Prostate gland (tissue), 2 donors: ENCODE results near the gene VOPP1. TPM values are rescaled to one million over a fixed set of nuclear protein-coding genes. Genes with fewer than 3 reads are reported as not detected.
"Not testable (repeated sequence)": the region's sequence is repeated elsewhere in the genome, so short reads cannot be mapped to it uniquely, and the experiment has no call there.

Experiments used
- DNase-seq: peaks from one replicate; pipeline ENCODE4 v3.0.0-alpha.2; 2019; ENCODE audit warnings: low spot score
- H3K27ac ChIP-seq, 2 donors: fragments of 200-600 bp; sonication (generic); 2 replicates each; pipeline ENCODE4 v1.5.1; 2017 to 2019
- H3K27me3 ChIP-seq: fragments of 200-600 bp; sonication (generic); replicated peaks from 2 replicates; pipeline ENCODE4 v1.5.1; 2019; ENCODE audit not compliant: insufficient read depth
- H3K36me3 ChIP-seq, 2 donors: fragments of 200-600 bp; sonication (generic); 1 replicate in 1 of 2; 2 replicates in 1 of 2; pipeline versions ENCODE4 v1.5.1 to v1.8.1; 2017 to 2019
- H3K4me1 ChIP-seq: fragments of 200-600 bp; sonication (generic); replicated peaks from 2 replicates; pipeline ENCODE4 v1.5.1; 2019
- H3K4me3 ChIP-seq, 2 donors: fragments of 200-600 bp; sonication (generic); 2 replicates each; pipeline ENCODE4 v1.5.1; 2017 to 2019
- H3K9me3 ChIP-seq: fragments of 200-600 bp; sonication (generic); 2 replicates; pipeline ENCODE4 v1.5.1; 2017
- CTCF ChIP-seq, 4 experiments: fragments of 200-600 bp in 2 of 4; fragments of 450-650 bp in 2 of 4; sonication (generic) in 2 of 4; IDR thresholded peaks; 1 replicate in 3 of 4; 2 replicates in 1 of 4; pipeline ENCODE4 v1.5.1; 2016 to 2019; ENCODE audit warnings: antibody characterized with exemption in 4 of 4, mild to moderate bottlenecking in 2 of 4, moderate library complexity in 2 of 4
- POLR2A ChIP-seq: fragments of 450-650 bp; IDR thresholded peaks from one replicate; pipeline ENCODE4 v1.6.1; 2016; ENCODE audit warnings: antibody characterized with exemption, mild to moderate bottlenecking
- POLR2AphosphoS5 ChIP-seq: sonication (generic); formaldehyde crosslinking; IDR thresholded peaks from one replicate; pipeline ENCODE4 v1.6.1; 2017; ENCODE audit warnings: antibody characterized with exemption
- WGBS: methylation state at CpG from one replicate; pipeline ENCODE4 v1.1.5; 2018; 5-methylcytosine and 5-hydroxymethylcytosine counted together
- intact Hi-C: fragments of 100-400 bp; cut with DNase I; formaldehyde crosslinking; loops from one replicate; pipeline ENCODE4 v1.14.2; 2022
- total RNA-seq, 2 donors: library from RNA; depleted of rRNA; stranded (reverse); fragments of >200 nt; gene quantifications; one replicate each; pipeline ENCODE4 v1.1.0, GENCODE V29; 2016

Gene VOPP1
- total RNA-seq, 2 donors from 2014 or later, result 29.4 to 46.6 TPM

GRCh38 chr7:55588976-55589604 lies 16.8 kb upstream of the VOPP1 start:
- Histone ChIP-seq H3K4me3 (no peak overlapping the region), H3K4me1 (no peaks in the 10 kb centered on the region), H3K36me3 (no peaks in the 10 kb centered on the region), H3K27me3 (no peaks in the 10 kb centered on the region), H3K27ac (no peak overlapping the region), H3K9me3 (no peaks in the 10 kb centered on the region)
- DNase-seq, result no peak
- 82% methylated on average over 8 of the region's 8 CpGs for WGBS
- intact Hi-C loops, result no loop called here
- no peak for TF ChIP-seq POLR2AphosphoS5
- no peak for TF ChIP-seq POLR2A
- TF ChIP-seq CTCF (IDR thresholded peaks at IDR 0.05), result no peak

- TF ChIP-seq POLR2A (no peak), CTCF (IDR thresholded peaks at IDR 0.05) (no peak), POLR2AphosphoS5 (no peak)
- Histone ChIP-seq H3K4me3 (no peak overlapping the region), H3K4me1 (no peaks in the 10 kb centered on the region), H3K27me3 (no peaks in the 10 kb centered on the region), H3K27ac (no peak overlapping the region), H3K36me3 (no peaks in the 10 kb centered on the region), H3K9me3 (no peaks in the 10 kb centered on the region)
- intact Hi-C loops, result no loop called here
- WGBS, result 93% methylated on average over 4 of the region's 4 CpGs
- DNase-seq, result no peak
These were observed 16.0 kb upstream of the VOPP1 start for GRCh38 chr7:55588379-55588699.

GRCh38 chr7:55587687-55588378 lies 15.5 kb upstream of the VOPP1 start:
- Histone ChIP-seq H3K9me3 (no peaks in the 10 kb centered on the region), H3K4me1 (no peaks in the 10 kb centered on the region), H3K4me3 (no peak overlapping the region), H3K27ac (no peak overlapping the region), H3K36me3 (no peaks in the 10 kb centered on the region), H3K27me3 (no peaks in the 10 kb centered on the region)
- DNase-seq, result no peak
- intact Hi-C loops, result no loop called here
- WGBS, result 89% methylated on average over 8 of the region's 8 CpGs
- TF ChIP-seq POLR2AphosphoS5, result no peak
- no peak for TF ChIP-seq POLR2A
- TF ChIP-seq CTCF (IDR thresholded peaks at IDR 0.05), result no peak

GRCh38 chr7:55582656-55583055 lies 10.4 kb upstream of the VOPP1 start:
- DNase-seq, H3K4me1 ChIP-seq, H3K4me3 ChIP-seq, H3K9me3 ChIP-seq, intact Hi-C loops, H3K36me3 ChIP-seq, H3K27ac ChIP-seq, H3K27me3 ChIP-seq: not testable (repeated sequence)
- 90% methylated on average over 9 of the region's 9 CpGs for WGBS

GRCh38 chr7:55576753-55577152 lies 4.5 kb upstream of the VOPP1 start:
- WGBS, result 89% methylated on average over 4 of the region's 4 CpGs
- intact Hi-C loops, result loop anchor here (10.0 kb wide), 1 partner anchor 212 kb away; the partner anchor contains the start of gene LANCL2
- no peaks in the 10 kb centered on the region for H3K9me3 ChIP-seq
- H3K4me3 ChIP-seq, result no peak overlapping the region
- no peaks in the 10 kb centered on the region for H3K36me3 ChIP-seq
- peaks cover 15% of the 10 kb centered on the region for H3K4me1 ChIP-seq
- no peaks in the 10 kb centered on the region for H3K27me3 ChIP-seq
- TF ChIP-seq POLR2AphosphoS5, result no peak
- TF ChIP-seq POLR2A, result no peak
- TF ChIP-seq CTCF (IDR thresholded peaks at IDR 0.05), result no peak
- DNase-seq, result no peak
- H3K27ac ChIP-seq, result no peak overlapping the region
